AG20443 (cell line): ENCODE measurements around the gene MACROD2.
"Not testable (repeated sequence)": the region's sequence is repeated elsewhere in the genome, so short reads cannot be mapped to it uniquely, and the experiment has no call there.

Experiments
- DNase-seq: peaks from one replicate; pipeline ENCODE4 v3.0.0; 2012; ENCODE audit warnings: low spot score, mixed read lengths

MACROD2 gene

DNA sequence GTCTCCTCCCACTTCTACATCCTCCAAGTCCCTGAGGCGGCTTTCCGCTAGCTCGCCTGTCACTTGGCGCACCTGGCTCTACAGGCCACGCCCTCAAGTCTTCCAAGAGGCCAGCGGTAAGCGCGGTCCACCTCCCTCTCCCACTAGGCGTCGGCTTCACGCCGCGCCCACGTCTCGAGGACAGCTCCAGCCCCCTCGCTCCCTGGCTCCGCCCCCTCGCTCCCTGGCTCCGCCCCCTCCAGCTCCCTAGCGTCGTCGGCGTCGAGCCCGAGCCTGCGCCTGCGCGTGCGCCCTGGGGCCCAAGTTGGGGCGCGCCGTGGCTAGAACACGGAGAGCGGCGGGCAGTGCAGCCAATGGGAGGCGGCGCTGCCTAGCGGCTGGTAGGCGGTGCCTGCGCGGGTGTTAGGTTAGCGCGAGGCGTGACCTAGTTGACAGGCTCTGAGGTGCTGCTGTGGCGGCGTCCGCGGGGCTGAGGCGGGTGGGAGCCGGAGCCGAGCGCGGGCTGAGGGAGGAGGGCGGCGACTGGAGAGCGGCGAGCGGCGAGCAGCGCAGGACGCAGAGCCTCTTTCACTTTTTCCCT is at the start of gene MACROD2:
Gene MACROD2 (plus strand): TSS at position 431 of the 580 bp plus-strand sequence.
- DNase-seq, result peak; percentile 100

DNA sequence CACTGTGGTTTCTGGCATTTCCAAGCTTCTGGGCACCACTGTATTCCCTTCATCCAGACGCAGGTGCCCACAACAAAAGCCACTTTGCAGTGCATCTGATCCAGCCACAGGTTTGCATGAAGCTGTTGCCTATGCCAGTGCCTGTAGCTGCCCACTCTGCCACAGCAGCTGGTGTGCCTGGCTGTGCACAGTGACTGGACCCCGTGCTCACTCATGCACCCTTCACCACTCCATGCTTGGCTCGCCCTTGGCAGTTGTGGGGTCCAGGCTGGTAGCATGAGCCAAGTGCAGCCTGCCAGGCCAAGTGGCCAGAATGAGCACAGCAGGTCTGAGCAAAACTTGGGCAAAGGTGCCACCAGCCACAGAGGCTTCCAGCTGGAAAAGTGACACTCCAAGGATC is 47.6 kb upstream of the MACROD2 start:
- no peak for DNase-seq

GRCh38 chr20:13953227-13953626 is 42.1 kb upstream of the MACROD2 start:
- DNase-seq, result no peak

- no peak for DNase-seq
Observed at GRCh38 chr20:13960119-13960518, 35.2 kb upstream of the MACROD2 start.

GRCh38 chr20:13960525-13960924 is 34.8 kb upstream of the MACROD2 start:
- no peak for DNase-seq

DNA sequence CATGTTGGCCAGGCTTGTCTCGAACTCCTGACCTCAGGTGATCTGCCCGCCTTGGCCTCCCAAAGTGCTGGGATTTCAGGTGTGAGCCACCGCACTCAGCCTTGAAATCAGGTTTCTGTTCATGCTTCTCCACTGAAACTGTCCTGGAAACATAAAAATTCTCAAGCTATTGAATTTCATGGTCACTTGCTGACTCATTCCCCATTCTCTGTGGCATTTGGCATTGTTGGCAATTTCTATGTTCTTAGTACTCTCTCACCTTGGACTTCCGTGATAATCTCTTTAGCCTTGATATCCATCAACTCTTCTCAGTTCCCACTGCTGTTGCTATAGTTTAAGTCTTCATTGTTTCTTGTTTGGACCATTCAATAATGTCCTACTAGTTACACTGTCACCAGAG is 11.1 kb upstream of the MACROD2 start:
- DNase-seq, result no peak

- DNase-seq, result no peak
Observed at GRCh38 chr20:13990465-13990864, 4.9 kb upstream of the MACROD2 start, which contains the start of gene SEL1L2. Gene SEL1L2 (minus strand): TSS chr20:13990614. CDS start chr20:13990534, 80 bp downstream.

- DNase-seq, result no peak
Observed at GRCh38 chr20:13991311-13991710, 4.0 kb upstream of the MACROD2 start.

DNA sequence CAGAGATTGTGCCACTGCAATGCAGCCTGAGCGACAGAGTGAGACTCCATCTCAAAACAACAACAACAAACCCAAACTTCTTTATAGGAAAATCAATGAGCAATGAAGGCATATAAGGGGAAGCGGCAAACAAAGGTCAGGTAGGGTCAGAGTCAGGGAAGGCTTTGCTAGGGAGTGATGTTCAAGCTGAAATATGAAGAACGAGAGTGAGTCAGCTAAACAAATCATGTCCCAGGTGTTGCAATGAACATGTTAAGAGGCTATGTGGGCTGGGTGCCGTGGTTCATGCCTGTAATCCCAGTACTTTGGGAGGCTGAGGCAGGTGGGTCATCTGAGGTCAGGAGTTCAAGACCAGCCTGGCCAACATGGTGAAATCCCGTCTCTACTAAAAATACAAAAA is 3.4 kb upstream of the MACROD2 start:
- not testable (repeated sequence) for DNase-seq

GRCh38 chr20:13995841-13996240 is 525 bp downstream of the MACROD2 start:
- peak; percentile 58 for DNase-seq

DNA sequence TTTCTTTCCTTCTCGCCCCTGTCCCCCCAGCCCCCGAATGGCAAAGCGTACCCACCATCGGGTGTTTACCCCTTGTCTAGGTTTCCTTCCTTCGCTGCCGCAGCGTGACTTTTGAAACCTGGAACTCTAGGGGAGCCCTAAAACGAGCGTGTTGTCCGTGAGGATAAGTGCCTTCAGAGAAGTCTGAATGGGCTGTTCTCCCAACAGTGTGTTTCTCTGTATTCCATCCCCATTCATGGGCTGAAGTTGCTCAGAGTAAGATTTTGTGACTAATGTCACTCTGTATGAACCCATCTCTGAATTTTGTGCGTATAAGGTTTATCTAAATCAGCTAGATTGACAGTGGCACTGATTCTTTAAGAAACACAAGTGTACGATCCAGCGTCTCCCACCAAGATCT is 949 bp downstream of the MACROD2 start:
- peak; percentile 16 for DNase-seq

GRCh38 chr20:14000917-14001316 is 5.6 kb downstream of the MACROD2 start:
- DNase-seq, result no peak

GRCh38 chr20:14005996-14006395 is 10.7 kb downstream of the MACROD2 start:
- DNase-seq, result no peak

DNA sequence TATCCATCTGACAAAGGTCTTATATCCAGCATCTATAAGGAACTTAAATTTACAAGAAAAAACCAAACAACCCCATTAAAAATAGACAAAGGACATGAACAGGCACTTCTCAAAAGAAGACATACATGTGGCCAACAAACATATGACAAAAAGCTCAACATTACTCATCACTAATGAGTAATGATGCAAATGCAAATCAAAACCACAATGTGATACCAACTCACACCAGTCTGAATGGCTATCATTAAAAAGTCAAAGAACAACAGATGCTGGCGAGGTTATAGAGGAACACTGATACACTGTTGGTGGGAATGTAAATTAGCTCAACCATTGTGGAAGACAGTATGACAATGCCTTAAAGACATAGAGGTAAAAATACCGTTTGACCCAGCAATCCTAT is 13.9 kb downstream of the MACROD2 start:
- no peak for DNase-seq

GRCh38 chr20:14012671-14013070 is 17.4 kb downstream of the MACROD2 start:
- DNase-seq, result no peak

- no peak for DNase-seq
Observed at GRCh38 chr20:14030991-14031390, 35.7 kb downstream of the MACROD2 start.

- DNase-seq, result no peak
Observed at GRCh38 chr20:14033310-14033709, 38.0 kb downstream of the MACROD2 start.

DNA sequence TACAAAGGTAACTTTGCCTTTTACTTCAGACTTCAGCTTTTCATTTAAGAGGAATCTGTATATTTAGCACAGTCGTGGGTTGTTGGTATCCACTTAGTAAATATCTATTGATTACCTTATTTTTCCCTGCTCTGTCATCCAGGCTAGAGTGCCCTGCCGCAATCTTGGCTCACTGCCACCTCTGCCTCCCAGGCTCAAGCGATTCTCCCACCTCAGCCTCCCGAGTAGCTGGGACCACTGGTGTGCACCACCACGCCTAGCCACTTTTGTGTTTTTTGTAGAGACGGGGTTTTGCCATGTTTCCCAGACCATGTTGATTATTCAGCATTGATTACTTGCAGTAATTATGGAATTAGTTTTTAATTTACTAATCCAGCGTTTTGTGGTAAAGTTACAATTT is 41.3 kb downstream of the MACROD2 start:
- no peak for DNase-seq

DNA sequence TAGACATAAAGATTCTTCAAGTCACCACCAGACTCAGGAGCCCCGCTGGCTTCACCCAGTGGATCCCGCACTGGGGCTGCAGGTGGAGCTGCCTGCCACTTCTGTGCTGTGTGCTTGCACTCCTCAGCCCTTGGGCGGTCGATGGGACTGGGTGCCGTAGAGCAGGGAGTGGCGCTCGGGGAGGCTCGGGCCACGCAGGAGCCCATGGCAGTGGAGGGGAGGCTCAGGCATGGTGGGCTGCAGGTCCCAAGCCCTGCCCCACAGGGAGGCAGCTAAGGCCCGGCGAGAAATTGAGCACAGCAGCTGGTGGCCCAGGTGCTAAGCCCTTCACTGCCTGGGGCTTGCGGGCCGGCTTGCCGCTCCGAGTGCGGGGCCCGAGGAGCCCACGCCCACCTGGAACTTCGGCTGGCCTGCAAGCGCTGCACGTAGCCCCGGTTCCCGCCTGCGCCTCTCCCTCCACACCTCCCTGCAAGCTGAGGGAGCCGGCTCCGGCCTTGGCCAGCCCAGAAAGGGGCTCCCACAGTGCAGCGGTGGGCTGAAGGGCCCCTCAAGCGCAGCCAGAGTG is 49.5 kb downstream of the MACROD2 start:
- not testable (repeated sequence) for DNase-seq

GRCh38 chr20:14046534-14046933 is 51.2 kb downstream of the MACROD2 start:
- no peak for DNase-seq

DNA sequence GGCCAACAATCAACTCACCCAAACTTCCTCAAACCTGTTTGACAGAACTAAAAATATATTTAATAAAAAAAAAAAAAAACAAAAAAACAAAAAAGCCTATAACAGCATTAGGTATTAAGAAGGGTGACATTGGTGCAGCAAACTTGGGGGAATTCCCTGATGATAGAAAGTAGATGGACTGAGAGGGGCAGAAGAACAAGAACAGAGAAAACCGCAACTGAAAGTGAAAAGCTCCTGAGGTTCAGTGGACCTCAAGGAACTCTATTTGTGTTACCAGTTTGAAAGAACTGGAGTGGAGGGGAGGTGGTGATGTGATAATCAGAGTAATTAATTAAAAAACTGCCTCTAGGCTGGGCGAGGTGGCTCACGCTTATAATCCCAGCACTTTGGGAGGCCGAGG is 53.8 kb downstream of the MACROD2 start:
- no peak for DNase-seq

GRCh38 chr20:14051454-14051853 is 56.1 kb downstream of the MACROD2 start:
- no peak for DNase-seq

DNA sequence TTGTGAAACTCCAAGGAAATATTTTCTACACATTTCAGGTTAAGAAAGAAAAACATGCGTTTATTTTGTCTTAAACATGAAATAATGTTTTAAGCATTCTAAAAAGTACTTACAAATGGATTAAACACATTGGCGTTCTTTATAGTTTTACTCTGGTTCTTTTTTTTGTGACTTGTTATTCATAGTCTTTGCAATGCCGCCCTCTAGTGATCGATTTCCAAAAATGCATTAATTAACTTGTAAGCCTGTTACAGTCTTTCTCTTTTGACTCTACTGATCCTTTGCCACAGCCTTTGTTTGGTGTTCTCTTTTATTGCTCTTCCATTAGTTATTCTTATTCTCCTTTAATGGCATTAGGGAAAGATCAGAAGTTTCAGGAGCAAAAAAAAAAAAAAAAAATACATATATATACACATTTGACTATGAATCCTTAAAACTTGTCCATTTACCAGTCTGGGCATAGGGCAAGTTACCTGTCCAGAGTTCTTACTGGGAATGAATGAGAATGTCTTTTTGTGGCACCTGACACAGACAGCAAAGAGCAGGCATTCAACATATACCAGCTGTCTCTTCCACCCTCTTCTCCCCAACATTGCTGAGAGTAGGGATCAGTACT is 59.9 kb downstream of the MACROD2 start:
- DNase-seq, result peak; percentile 33

- DNase-seq, result no peak
Observed at GRCh38 chr20:14062171-14062570, 66.9 kb downstream of the MACROD2 start.
